ENCODE data around the gene SLC4A3. TPM values are rescaled to one million over a fixed set of nuclear protein-coding genes. Genes with fewer than 3 reads are reported as not detected.

Gene SLC4A3
- total RNA-seq, 2 donors from 2014 or later: 0.24 to 1.2 TPM

- intact Hi-C loops (cut with DNase I, micrococcal nuclease): no loop called here
- no peak for DNase-seq
- no peak for ATAC-seq
Observed at GRCh38 chr2:219688560-219689445, 61.4 kb downstream of the SLC4A3 start.

GRCh38 chr2:219689676-219690628 is 62.5 kb downstream of the SLC4A3 start:
- intact Hi-C loops (cut with DNase I, micrococcal nuclease): no loop called here
- DNase-seq (peak in 1 of 2 donors; percentile 20), ATAC-seq (peak; percentile 42)

- DNase-seq (no peak), ATAC-seq (no peak)
- intact Hi-C loops (cut with DNase I, micrococcal nuclease): no loop called here
Observed at GRCh38 chr2:219691571-219691970, 64.1 kb downstream of the SLC4A3 start.

Other genes with a start within 250 kb of the SLC4A3 start
- gene DNPEP, start 239.7 kb upstream of the SLC4A3 start, total RNA-seq: 100 to 1,000 TPM in 1 of 2 donors, 10 to 100 TPM in 1; 94.2 to 130 TPM
- gene DES, start 209.3 kb upstream of the SLC4A3 start, total RNA-seq: 100 to 1,000 TPM in 1 of 2 donors, 10 to 100 TPM in 1; 18.5 to 706 TPM
- gene SPEG, start 192.8 kb upstream of the SLC4A3 start, total RNA-seq: 10 to 100 TPM in 1 of 2 donors, 1 to 10 TPM in 1; 2.9 to 29.4 TPM
- gene GMPPA, start 128.7 kb upstream of the SLC4A3 start, total RNA-seq: 10 to 100 TPM; 44.8 to 56.1 TPM
- gene ASIC4, start 113.1 kb upstream of the SLC4A3 start, total RNA-seq: not detected
- 10 to 100 TPM; 27.8 to 37.2 TPM for gene CHPF, start 83.8 kb upstream of the SLC4A3 start, total RNA-seq
- 1 to 10 TPM; 1.4 to 1.6 TPM for gene TMEM198, start 83.6 kb upstream of the SLC4A3 start, total RNA-seq
- gene OBSL1, start 56.1 kb upstream of the SLC4A3 start, total RNA-seq: 10 to 100 TPM; 11.0 to 11.9 TPM
- gene INHA, start 55.3 kb upstream of the SLC4A3 start, total RNA-seq: not detected
- gene STK11IP, start 29.8 kb upstream of the SLC4A3 start, total RNA-seq: 10 to 100 TPM; 27.9 to 35.5 TPM